ENCODE data around the gene EPN1. TPM values are rescaled to one million over a fixed set of nuclear protein-coding genes. Genes with fewer than 3 reads are reported as not detected.
A peak's percentile ranks its signal among the peaks of the same experiment; 100 is the strongest.

Gene EPN1
- total and polyA plus RNA-seq, 8 donors, result 17.8 to 363 (median 183) TPM

DNA sequence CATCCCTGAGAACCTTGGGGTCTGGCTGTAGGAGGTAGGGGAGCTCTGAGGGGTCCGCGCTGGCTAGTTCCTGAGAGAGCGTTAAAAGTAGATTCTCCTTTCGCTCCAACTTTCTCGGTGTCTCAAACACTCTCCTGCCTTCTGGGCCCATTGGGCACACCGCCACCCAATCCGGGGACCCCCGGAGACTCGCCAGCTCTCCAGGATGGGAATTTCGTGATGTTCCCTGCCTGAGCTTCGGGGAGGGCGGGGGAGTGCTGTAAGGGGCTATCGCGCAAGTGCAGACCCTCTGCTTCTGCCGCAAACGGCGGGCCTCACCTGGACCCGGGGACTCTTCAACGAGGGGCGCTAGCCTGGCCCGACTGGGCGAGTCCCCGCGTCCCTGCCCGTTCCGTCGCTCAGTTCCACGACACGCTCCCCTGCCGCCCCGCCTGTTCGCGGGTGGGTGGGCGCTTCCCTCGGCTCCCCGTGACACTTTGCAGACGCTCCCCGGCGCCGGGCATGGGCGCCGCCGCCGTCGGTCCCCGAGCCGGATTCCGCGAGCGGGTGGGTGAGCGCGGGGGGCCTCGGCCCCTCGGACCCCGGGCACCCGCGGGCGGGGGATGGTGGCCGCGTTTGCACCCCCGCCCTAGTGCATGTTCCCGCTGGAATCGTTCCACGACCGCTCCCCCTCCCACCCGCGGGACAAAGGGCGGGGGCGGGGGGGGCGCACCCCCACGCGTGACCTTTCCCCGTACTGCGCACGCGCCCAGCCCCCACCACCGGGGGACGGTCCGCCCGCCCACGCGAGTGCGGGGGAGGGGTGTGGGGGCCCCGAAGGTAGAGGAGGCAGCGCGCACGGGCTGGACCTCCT lies 27.1 kb upstream of the EPN1 start, which contains the start of gene CCDC106:
CCDC106 (plus strand) TSS at position 481 of the 853 bp plus-strand sequence. CDS start 835 bp downstream, outside the sequence.
- H3K36me3 ChIP-seq, result peaks cover 11 to 44% (median 31%) of the 10 kb centered on the region in 4 donors
- TF ChIP-seq POLR2A (IDR thresholded peaks at IDR 0.05) (no peak), EP300 (IDR thresholded peaks at IDR 0.05) (no peak), POLR2AphosphoS5 (IDR thresholded peaks at IDR 0.05) (peak in 2 of 3 donors; percentile 21 to 23)
- TF ChIP-seq, protein P1, sequence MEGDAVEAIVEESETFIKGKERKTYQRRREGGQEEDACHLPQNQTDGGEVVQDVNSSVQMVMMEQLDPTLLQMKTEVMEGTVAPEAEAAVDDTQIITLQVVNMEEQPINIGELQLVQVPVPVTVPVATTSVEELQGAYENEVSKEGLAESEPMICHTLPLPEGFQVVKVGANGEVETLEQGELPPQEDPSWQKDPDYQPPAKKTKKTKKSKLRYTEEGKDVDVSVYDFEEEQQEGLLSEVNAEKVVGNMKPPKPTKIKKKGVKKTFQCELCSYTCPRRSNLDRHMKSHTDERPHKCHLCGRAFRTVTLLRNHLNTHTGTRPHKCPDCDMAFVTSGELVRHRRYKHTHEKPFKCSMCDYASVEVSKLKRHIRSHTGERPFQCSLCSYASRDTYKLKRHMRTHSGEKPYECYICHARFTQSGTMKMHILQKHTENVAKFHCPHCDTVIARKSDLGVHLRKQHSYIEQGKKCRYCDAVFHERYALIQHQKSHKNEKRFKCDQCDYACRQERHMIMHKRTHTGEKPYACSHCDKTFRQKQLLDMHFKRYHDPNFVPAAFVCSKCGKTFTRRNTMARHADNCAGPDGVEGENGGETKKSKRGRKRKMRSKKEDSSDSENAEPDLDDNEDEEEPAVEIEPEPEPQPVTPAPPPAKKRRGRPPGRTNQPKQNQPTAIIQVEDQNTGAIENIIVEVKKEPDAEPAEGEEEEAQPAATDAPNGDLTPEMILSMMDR (IDR thresholded peaks at IDR 0.05), result no peak
- H3K27me3 ChIP-seq, result peaks cover 0 to under 1% (median 0%) of the 10 kb centered on the region in 3 donors
- H3K4me1 ChIP-seq, result peaks cover 32 to 68% (median 59%) of the 10 kb centered on the region in 4 donors
- peak within 1 kb of the TSS; percentile 79 to 91 (median 85) for H3K27ac ChIP-seq
- peak; percentile 64 to 91 for DNase-seq
- 2 to 4% (median 2%) methylated on average over 11 to 87 of the region's 87 CpGs for WGBS, 5 donors
- intact Hi-C loops (cut with DNase I; ENCODE audit: low total_unique reads), result no loop called here
- peak within 1 kb of the TSS; percentile 62 to 97 (median 86) for H3K4me3 ChIP-seq
- no peaks in the 10 kb centered on the region for H3K9me3 ChIP-seq

DNA sequence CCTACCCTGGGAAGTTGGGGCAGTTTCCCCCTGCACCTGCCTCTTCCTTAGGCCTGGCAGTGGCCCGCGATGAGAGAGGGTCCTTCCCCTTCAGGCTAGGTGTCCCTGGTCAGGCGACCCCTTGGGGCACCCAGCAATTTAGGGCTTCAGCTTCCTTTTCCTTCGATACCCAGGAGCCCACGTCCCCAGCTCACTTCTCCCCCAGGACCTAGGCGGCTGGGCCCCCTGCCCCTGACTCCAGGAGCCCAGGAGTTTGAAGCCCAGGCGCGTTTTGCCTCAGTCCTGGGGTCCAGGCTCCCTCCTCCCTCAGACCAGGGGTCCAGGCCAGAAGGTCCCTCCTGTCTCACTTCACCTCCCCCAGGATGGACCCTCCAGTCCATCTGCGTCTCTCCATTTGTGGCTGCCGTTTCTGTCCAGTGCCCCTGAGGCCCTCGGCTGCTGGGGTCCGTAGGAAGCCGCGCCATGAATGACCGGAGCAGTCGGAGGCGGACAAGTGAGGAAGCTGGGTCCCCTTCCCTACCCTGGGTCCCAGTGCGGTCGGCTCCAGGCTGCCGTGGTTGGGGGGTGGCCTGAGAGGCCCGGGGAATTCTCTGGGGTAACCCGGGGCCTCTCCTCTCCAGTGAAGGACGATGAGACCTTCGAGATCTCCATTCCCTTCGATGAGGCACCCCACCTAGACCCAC lies 26.3 kb upstream of the EPN1 start:
- DNase-seq, result no peak
- H3K4me3 ChIP-seq, result peak overlapping the region; percentile 62 to 97 (median 86)
- peaks cover 33 to 69% (median 59%) of the 10 kb centered on the region in 4 donors for H3K4me1 ChIP-seq
- TF ChIP-seq POLR2AphosphoS5 (IDR thresholded peaks at IDR 0.05), result no peak
- TF ChIP-seq, protein P1 (IDR thresholded peaks at IDR 0.05), result no peak
- no peak for TF ChIP-seq EP300 (IDR thresholded peaks at IDR 0.05)
- no peak for TF ChIP-seq POLR2A (IDR thresholded peaks at IDR 0.05)
- H3K27me3 ChIP-seq, result no peaks in the 10 kb centered on the region
- H3K27ac ChIP-seq, result peak overlapping the region; percentile 79 to 91 (median 85)
- intact Hi-C loops (cut with DNase I; ENCODE audit: low total_unique reads), result no loop called here
- no peaks in the 10 kb centered on the region for H3K9me3 ChIP-seq
- 27 to 37% (median 30%) methylated on average over 21 to 25 of the region's 25 CpGs for WGBS, 5 donors
- H3K36me3 ChIP-seq, result peaks cover 11 to 44% (median 31%) of the 10 kb centered on the region in 4 donors

- no peak for DNase-seq
- TF ChIP-seq, protein P1 (IDR thresholded peaks at IDR 0.05), result no peak
- TF ChIP-seq POLR2A (IDR thresholded peaks at IDR 0.05) (no peak), POLR2AphosphoS5 (IDR thresholded peaks at IDR 0.05) (no peak), EP300 (IDR thresholded peaks at IDR 0.05) (no peak)
- intact Hi-C loops (cut with DNase I; ENCODE audit: low total_unique reads), result no loop called here
- Histone ChIP-seq H3K27ac (peak overlapping the region in 3 of 5 donors; percentile 85 to 91 (median 86)), H3K9me3 (no peaks in the 10 kb centered on the region), H3K27me3 (no peaks in the 10 kb centered on the region), H3K4me3 (peak overlapping the region; percentile 62 to 97 (median 86)), H3K4me1 (peaks cover 27 to 62% (median 52%) of the 10 kb centered on the region in 4 donors), H3K36me3 (peaks cover 10 to 44% (median 30%) of the 10 kb centered on the region in 4 donors)
- WGBS, 5 donors, result 82 to 90% (median 83%) methylated on average over 11 to 17 of the region's 17 CpGs
Observed at GRCh38 chr19:55649268-55650125, 25.5 kb upstream of the EPN1 start.

Data from stomach (tissue), 9 donors.